ENCODE data around the gene PROK2.

Gene PROK2, protein sequence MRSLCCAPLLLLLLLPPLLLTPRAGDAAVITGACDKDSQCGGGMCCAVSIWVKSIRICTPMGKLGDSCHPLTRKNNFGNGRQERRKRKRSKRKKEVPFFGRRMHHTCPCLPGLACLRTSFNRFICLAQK

DNA sequence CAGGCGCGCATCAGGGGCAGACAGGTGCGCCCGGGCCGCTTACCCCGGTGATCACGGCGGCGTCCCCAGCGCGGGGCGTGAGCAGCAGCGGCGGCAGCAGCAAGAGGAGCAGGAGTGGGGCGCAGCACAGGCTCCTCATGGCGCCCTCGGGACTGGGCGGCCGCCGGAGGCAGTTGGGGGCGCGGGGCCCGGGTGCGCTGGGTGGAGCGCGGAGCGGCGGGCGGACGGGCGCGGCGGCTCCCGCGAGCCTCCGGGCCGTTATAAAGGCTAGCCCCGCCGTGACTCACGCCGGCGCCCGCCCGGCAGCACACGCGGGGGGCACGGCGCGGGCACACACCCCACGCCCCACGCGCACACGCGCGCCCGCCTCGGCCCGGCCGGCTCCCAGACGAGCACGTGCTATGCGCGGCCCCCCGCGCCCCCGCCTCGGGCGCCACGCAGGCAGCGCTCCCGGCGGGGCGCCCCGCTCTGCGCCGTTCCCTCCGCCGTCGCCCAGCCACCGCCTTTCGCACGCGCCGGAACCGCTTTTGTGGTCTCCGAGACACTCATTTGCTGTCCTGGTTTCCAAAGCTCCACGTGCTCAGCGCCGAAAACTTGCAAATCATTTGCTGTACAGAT, at the start of gene PROK2:
PROK2 (minus strand) TSS at position 235 of the 618 bp plus-strand sequence; CDS start at position 139, 96 bp downstream.
- no peak for DNase-seq (ENCODE audit: low spot score)

DNA sequence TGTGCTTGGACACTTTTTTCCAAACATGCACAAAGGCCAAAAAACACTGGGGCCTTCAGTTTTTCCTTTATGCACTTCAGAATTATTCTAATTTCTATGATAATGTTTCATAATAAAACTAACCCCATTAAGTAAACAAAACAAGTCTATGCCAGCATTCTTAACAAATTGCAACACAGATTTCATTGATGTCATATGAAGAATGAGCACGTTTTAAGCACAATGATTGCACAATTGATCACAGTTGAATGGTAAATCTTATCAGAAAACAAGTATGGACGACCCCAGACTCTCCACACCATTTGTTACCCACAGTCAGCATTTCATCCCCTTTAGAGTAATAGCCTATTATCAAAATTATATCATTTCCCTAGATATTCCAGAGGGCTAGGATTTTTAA, 46.7 kb upstream of the PROK2 start:
- DNase-seq (ENCODE audit: low spot score), result no peak

DNA sequence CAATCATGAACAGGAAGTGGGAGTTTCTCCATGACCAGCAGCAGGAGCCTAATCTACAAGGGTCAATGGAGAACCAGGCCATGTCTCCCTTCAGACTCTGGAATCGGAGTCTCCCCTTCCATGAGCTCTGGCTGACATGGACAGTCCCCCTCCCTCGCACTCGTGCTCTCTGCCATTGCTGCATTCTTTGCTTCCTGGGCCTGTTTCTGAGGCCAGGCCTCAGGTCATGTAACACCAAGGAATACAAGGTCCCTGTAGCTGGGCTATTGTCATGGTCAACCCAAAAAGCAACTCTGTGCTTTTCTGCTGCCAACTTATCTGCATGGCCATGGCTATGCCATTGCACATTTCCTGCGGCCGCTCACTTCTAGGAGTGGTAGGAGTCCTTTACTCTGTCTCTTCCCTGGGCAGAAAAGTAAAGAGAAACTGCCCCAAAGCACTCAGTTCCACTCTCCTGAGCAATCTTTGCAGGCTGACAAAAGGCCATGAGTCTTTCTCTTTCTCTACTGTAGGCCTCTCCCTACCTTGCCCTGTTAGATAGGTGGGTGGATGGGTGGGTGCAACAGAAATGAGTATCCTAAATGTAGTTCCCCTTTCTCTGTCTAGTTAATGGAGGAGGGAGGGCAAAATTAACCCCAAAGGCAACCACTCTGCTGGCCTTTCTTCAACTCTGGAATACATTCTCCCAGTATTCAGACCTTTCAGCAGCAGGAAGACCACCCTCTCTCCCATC, 40.8 kb upstream of the PROK2 start:
- DNase-seq (ENCODE audit: low spot score), result no peak

DNA sequence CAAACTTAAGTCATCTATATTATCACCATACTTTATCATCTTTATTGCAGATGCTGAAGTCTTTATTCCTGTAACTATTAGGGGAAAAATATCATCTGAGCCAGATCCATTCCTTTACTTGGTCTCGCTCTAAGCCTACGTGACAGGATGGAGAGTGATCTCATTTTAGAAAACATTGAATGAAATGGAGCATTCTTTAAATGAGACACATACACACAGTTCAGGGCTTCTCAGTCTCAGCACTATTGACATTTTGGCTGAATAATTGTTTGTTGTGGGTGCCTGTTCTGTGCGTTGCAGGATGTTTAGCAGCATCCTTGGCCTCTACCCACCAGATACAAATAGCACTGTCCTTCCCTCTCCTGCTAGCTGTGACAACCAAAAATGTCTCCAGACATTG, 36.2 kb upstream of the PROK2 start:
- DNase-seq (ENCODE audit: low spot score), result no peak

DNA sequence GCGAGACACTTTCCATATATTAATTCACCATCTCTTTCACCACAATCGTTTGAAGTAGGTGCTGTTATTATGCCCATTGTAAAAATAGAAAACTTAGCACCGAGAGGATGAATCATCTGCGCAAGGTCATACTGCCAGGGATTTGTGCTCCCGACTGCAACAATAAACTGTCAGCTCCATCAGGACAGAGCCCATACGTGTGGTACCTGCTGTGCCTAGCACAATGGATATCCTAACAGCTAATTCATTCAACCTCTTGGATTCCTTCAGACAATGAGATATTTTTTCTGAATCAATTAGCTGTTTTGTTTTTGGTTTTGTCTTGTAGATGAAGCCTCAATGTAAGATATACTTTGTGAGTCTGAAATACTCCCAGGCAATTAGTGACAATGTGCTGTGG, 32.3 kb upstream of the PROK2 start:
- no peak for DNase-seq (ENCODE audit: low spot score)

DNA sequence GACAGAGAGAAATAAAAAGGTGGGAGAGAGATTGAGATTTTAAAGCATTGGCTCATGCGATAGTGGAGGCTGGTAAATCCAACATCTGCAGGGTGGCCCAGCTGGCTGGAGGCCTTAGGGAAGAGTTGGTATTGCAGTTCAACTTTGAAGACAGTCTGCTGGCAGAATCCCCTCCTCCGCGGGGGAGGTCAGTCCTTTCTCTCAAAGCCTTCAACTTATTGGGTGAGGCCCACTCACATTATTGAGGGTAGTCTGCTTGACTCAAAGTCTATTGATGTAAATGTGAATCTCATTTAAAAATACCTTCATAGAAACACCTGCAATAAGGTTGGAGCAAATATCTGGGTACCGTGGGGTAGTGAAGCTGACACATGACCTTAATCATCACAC, 31.8 kb upstream of the PROK2 start:
- DNase-seq (ENCODE audit: low spot score), result no peak

DNA sequence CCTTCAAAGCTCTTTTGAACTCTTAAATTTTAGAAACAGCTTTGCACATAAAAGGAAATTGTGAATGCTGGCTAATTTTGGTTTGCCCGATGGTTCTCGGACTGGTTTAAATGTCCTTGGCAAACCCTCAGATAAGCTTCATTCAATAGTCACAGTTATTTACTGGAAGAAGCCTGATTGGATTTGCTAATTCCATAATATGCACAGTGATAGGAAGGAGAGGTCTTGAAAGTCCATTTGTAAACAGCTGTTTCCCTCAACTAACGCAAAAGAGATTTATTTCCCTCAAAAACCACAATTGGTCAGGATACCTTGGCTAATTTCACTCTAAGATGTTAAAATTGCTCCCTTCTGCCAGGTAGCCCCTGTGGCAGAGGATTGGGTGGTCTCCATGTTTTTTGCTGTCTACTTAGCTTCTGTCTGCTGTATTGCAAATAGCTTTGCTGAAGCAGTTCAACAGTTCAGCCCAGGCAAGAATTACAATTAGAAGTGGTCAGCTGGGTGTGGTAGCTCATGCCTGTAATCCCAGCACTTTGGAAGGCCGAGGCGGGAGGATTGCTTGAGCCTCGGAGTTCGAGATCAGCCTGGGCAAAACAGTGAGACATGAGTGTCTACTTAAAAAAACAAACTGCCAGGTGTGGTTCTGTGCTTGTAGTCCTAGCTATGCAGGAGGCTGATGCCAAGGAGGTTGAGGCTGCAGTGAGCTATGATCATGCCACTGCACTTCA, 30.6 kb upstream of the PROK2 start:
- no peak for DNase-seq (ENCODE audit: low spot score)

DNA sequence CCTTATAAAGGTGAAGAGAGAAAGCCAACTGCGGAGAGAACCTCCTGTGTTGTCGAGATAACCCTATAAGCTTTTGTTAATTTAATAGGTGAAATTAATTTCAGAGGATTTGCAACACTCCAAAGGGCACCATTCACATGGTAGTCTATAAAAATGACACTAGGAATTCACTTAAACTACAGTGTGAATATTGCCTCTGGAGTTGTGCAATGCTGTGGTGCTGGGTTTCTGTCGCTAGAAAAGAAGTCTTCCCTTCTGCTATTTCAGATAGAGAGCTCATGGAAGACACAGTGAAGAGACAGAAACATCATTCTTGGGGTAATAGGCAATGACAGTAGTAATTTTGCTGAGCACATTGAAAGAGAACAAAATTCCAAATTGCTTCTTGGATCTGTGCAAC, 28.8 kb upstream of the PROK2 start:
- no peak for DNase-seq (ENCODE audit: low spot score)

DNA sequence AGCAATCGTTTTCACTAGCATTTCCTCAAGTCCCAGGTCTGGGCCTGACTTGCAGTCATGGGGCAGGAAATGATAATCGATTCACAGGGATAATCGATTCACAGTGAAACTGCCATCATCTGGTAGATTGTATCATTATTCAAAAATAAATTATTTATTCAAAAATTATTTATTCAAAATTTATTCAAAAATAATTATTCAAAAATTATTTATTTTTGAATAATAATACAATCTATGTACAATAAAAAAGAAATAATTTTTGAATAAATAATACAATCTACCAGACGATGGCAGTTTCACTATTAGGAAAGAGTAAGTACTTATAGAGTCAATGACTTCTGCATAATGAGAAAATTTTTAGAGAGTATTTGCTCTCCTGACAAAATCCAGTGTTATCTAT, 28.1 kb upstream of the PROK2 start:
- DNase-seq (ENCODE audit: low spot score), result no peak

DNA sequence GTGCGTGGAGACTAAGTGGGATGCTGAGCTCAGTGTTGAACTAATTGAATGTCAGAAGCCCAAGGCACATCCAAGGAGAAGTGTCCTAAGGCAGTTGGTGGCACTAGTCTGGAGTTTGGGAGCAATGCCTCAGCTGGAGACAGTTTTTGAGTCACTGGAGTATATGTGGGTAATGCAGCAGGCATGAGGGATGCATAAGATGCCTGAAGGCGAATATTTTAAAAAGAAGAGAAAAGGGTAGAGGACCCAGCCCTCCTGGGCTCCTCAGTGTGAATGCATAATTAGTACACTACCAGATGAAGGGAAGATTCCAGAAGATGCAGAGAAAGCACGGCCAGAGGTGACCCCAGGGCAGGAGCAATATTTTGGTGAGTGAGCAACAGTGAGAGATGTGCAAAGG, 25.1 kb upstream of the PROK2 start:
- no peak for DNase-seq (ENCODE audit: low spot score)

DNA sequence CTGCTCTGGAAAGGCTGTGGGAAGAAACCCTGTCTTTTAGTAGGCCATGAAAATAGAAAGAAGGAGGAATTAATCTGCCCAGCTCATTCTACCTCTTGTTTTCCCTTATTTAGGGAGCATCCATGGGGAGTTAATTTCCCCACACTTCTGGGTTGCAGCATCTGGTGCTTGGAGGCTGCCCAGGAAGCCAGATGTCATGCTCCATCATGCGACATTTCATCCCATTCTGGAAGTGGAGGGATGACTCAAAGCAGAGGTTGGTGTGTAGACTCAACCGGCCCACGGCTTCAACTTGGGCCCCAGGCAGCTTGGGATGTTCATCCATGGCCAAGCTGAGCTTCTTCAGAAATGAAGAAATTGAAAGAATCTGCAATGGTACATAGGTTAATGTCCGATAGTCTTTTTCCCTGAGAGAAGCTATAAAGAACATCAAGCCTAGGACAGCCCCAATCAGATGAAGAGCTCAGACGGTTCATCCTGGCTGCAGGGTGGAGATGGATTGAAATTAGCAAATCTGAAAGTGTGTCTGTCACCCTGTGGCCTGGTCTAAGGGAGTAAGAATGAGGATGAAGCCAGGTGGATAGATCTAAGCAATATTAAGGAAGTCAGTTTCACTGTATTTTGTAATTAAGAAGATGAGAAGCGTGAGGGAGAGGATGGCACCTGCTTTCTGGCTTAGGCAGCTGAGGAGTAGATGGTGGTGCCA, 24.5 kb upstream of the PROK2 start:
- no peak for DNase-seq (ENCODE audit: low spot score)

DNA sequence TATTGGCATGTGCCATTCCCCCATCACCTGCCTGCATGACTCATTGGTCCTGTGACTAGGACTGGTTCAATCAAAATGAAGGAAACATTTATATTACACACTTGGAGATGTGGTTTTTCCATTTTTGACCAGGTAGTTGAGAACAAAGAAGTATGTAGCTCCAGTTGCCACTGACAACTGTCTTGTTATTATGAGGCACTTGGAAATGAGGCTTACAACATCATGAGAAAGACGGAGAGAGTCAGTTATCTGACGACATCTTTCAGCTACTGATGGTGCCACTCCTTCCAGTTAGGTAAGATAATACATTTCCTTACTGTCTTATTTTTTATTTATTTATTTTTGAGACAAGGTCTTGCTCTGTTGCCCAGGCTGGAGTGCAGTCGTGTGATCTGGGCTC, 21.8 kb upstream of the PROK2 start:
- no peak for DNase-seq (ENCODE audit: low spot score)

DNA sequence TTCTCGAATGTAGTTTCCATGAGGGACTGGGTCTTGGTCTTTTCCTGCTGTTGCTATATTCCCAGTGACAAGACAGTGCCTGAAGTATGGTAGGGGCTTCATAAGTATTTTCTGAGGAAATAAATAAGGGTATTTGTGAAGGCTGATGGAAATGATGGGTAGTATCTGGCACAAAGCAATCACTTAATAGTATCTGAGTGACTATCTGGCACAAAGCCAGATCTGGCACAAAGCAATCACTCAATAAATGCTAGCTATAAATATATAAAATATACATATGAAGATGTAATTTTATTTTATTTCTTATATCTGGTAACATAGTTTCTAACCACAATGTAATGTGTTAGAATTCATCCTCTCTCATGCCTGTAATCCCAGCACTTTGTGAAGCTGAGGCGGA, 20.7 kb upstream of the PROK2 start:
- no peak for DNase-seq (ENCODE audit: low spot score)

DNA sequence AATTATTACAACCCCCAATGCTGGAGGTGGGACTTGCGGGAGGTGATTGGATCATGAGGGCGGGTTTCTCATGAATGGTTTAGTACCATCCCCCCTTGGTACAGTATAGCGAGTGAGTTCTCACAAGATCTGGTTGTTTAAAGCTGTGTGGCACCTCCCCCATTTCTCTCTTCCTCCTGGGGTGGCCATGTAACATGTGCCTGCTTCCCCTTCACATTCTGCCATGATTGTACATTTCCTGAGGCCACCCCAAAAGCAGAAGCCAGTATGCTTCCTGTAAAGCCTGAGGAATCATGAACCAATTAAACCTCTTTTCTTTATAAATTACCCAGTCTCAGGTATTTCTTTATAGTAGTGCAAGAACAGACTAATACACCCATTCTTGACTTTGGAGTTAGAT, 20.3 kb upstream of the PROK2 start:
- DNase-seq (ENCODE audit: low spot score), result no peak

DNA sequence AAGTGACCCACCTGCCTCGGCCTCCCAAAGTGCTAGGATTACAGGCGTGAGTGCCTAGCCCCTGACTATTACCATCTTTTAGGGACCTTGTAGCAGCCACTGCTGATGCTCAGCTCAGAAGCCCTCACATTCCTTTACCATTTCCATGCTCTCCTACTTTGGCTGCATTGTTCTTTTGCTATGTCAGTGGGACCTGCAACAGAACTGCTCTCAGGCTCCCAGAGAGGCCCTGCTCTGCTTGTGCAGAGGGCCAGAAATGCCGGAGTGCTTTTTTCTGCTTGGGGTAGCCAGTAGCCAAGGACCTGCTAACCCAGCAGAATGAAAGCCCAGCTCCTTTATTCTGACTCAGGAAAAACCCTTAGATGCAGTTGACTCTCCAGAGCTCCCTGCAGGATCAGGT, 18.3 kb upstream of the PROK2 start:
- no peak for DNase-seq (ENCODE audit: low spot score)

DNA sequence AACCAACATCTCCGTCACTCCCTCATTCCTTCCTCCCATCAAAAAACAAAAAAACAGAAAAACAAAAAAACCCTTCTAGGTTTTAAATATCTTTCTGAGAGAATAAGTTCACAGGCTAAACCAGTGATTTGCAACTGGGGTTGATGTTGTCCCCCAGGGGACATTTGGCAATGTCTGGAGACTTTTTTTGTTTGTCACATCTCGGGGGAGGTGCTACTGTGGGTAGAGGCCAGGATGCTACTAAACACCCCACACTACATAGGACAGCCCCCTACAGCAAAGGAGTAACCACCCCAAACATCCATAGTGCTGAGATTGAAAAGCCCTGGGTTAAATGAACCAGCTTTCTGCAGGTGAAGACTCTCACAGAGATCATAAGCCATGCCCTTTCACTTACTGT, 17.0 kb upstream of the PROK2 start:
- DNase-seq (ENCODE audit: low spot score), result no peak

DNA sequence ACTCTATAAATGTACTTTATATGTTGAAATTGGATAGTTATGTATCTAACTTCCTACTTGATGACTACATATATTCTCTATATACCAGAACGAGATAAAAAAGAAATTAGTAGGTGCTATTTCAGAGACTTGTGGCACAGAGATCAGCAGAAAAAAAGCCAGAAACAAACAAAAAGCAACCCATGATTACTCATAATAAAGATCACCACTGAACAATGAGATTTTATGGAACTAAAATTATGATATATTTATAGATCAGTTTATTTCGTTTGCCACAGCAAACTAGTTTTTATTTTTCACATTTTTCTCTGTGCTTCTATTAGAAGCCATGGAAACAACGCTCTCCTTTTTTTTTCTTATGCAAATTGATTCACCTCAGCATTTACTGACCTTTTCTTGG, 15.1 kb upstream of the PROK2 start:
- no peak for DNase-seq (ENCODE audit: low spot score)

DNA sequence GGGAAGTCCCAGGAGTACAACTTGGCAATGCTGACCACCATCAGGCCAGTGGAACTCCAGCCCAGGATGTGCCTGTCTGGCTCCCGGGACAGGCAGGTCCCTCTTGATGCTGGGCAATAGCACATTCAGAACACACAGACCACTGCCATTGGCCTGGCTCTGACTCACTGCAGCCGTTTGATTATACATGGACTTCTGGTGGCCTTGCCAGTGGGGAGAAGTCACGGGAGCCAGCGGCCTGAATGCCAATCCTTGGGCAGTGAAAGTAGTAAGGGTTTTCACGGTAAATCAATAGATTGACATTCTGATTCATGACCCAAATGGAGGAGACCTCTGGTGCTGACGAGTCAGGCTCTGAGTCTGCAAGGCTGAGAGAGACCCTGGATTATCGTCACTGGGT, 12.5 kb upstream of the PROK2 start:
- no peak for DNase-seq (ENCODE audit: low spot score)

DNA sequence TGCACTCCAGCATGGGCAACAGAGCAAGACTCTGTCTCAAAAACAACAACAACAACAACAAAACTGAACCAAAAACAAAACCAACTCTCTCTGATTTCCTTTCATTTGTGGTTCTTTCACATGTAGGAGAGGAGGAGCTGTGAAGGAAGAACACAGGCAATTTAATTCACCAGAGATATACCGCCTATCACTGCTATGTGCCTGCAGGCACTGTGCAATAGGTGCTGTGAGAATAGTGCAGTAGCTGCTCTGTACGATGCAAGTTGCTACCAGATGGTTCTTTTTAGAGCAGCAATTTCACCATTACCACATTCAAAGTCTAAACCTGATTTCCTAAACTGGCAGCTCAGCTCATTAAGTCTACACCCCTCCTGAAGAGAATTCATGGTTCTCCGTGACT, 11.3 kb upstream of the PROK2 start:
- DNase-seq (ENCODE audit: low spot score), result no peak

DNA sequence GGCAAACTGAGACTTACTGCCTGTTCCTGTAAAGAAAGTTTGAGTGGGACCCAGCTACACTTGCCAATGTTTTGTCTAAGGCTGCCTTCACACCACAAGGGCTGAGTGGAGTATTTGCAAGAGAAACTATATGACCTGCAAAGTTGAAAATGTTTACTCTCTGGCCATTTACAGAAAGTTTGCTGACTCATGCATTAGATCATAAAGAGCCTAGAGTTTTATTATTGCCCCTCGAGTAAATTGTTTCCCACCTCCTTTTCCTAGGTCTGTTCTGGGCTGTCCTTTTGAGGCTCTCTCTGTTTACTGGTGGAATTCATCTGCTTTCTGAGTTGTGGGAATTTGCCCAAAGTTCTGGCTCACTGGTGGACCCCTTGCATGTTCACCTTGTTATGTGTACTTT, 6.7 kb upstream of the PROK2 start:
- DNase-seq (ENCODE audit: low spot score), result no peak

DNA sequence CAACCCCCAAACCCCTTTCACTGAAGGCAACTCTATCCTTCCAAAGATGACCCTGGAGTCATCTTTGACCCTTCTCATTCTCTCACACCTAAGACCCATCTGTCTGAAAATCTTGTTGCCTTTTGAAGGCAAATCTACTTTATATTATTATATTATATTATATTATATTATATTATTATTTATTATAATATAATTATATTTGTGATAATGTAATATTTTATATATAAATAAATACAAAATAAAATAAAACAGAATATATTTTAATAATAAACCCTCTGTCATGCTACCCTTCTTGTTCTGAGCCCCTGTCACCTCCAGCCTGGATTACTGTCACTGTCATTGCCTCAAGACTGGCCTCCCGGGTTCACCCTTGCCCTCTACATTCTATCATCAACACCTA, 5.0 kb upstream of the PROK2 start:
- no peak for DNase-seq (ENCODE audit: low spot score)

DNA sequence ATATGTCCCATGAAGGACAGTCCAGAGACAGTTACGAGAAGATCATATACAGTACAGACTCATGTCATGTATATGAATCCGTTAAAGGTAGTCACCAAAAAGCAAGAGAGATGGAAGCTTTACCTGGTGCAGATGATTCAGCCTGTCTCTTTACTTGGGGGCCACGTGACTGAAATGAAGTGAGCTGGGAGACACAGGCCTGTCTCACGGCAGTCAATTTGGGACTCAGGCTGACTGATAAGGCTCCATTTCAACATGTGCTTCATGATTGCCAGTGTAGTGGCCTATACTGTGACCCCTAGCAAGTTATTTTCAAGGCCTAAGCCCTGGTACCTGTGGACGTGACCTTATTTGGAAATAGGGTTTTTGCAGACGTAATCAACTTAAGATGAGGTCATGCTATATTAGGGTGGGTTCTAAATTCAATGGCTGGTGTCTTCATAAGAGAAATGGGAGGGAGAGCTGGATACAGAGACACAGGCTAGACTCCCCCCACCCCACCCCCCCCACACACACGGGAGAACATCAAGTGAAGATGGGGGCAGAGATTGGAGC, 3.0 kb upstream of the PROK2 start:
- no peak for DNase-seq (ENCODE audit: low spot score)

Data from CD4-positive, alpha-beta T cell treated with Interleukin-6 at 100 ng/mL for 8 hours (primary cell).